Spinal cord (tissue), 10 donors: ENCODE results near the gene CAPN14. TPM values are rescaled to one million over a fixed set of nuclear protein-coding genes. Genes with fewer than 3 reads are reported as not detected.

Experiments
- DNase-seq, 6 donors: peaks; one replicate each; pipeline versions ENCODE4 v3.0.0 to v3.0.0-alpha.2; 2013 to 2015; ENCODE audit warnings: low spot score in 6 of 6, low read depth in 4 of 6
- H3K27ac ChIP-seq: one replicate; pipeline ENCODE4 v1.5.1; 2013; ENCODE audit warnings: low read depth, low read length, control low read depth
- H3K27me3 ChIP-seq: one replicate; pipeline ENCODE4 v1.6.1; 2013; ENCODE audit warnings: low read length; ENCODE audit not compliant: control insufficient read depth, insufficient read depth
- H3K36me3 ChIP-seq: one replicate; pipeline ENCODE4 v1.6.1; 2013; ENCODE audit warnings: low read length; ENCODE audit not compliant: control insufficient read depth, insufficient read depth
- H3K4me1 ChIP-seq: one replicate; pipeline ENCODE4 v1.6.1; 2013; ENCODE audit warnings: low read length; ENCODE audit not compliant: control insufficient read depth, insufficient read depth
- H3K4me3 ChIP-seq: one replicate; pipeline ENCODE4 v1.5.1; 2013; ENCODE audit warnings: low read depth, low read length, control low read depth
- H3K9me3 ChIP-seq: one replicate; pipeline ENCODE4 v1.6.1; 2013; ENCODE audit warnings: low read length; ENCODE audit not compliant: control insufficient read depth, insufficient read depth
- WGBS: methylation state at CpG from one replicate; pipeline ENCODE4 v1.1.5; 2013; ENCODE audit warnings: missing lambda C conversion rate; ENCODE audit not compliant: insufficient coverage; 5-methylcytosine and 5-hydroxymethylcytosine counted together
- polyA plus RNA-seq, 2 donors: library from polyadenylated mRNA; unstranded; fragments of 120-200 nt; gene quantifications; one replicate each; pipeline ENCODE4 v1.2.1, GENCODE V29; 2013; ENCODE audit not compliant: insufficient read length in 2 of 2
- small RNA-seq: library from RNA; depleted of rRNA; stranded (forward); fragments of <200 nt; gene quantifications from one replicate; pipeline ENCODE3, GENCODE V24; 2014; ENCODE audit warnings: low replicate concordance
- total RNA-seq, 2 donors: library from RNA; depleted of rRNA in 1 of 2; stranded (reverse); fragments of 120-200 nt in 1 of 2; fragments of >200 nt in 1 of 2; gene quantifications; one replicate each; pipeline versions ENCODE4 v1.2.3 to v1.2.4, GENCODE V29; 2013 to 2014
- donor health status: healthy.

CAPN14 gene
- total and polyA plus RNA-seq, 4 donors = 0.28 to 0.63 (median 0.51) TPM

- DNase-seq = no peak
- no peaks in the 10 kb centered on the region for H3K36me3 ChIP-seq
- H3K27me3 ChIP-seq = no peaks in the 10 kb centered on the region
- no peak overlapping the region for H3K27ac ChIP-seq
- H3K4me1 ChIP-seq = peaks cover 6% of the 10 kb centered on the region
- H3K9me3 ChIP-seq = no peaks in the 10 kb centered on the region
- 86% methylated on average over 1 of the region's 6 CpGs for WGBS
- H3K4me3 ChIP-seq = no peak overlapping the region
Measured at GRCh38 chr2:31125918-31126695, 91.2 kb downstream of the CAPN14 start.

GRCh38 chr2:31124904-31125303 lies 92.4 kb downstream of the CAPN14 start:
- no peaks in the 10 kb centered on the region for H3K4me1 ChIP-seq
- no peaks in the 10 kb centered on the region for H3K27me3 ChIP-seq
- H3K4me3 ChIP-seq = no peak overlapping the region
- H3K9me3 ChIP-seq = no peaks in the 10 kb centered on the region
- no peak overlapping the region for H3K27ac ChIP-seq
- H3K36me3 ChIP-seq = no peaks in the 10 kb centered on the region
- DNase-seq = no peak
- WGBS = 96% methylated on average over 2 of the region's 4 CpGs

Small RNAs within 50 kb of the gene (small RNA-seq; reads per million reads assigned to genes)
- not detected for gene RNA5SP90

Other genes starting within 250 kb of the CAPN14 start
- gene GALNT14, start 79.1 kb downstream of the CAPN14 start, total RNA-seq = 1 to 10 TPM; 4.6 to 8.4 TPM
- gene GALNT14, start 79.1 kb downstream of the CAPN14 start, polyA plus RNA-seq = 10 to 100 TPM; 24.0 to 25.1 TPM
- 10 to 100 TPM; 13.3 to 27.0 TPM for gene EHD3, start 16.6 kb upstream of the CAPN14 start, total RNA-seq
- gene EHD3, start 16.6 kb upstream of the CAPN14 start, polyA plus RNA-seq = 10 to 100 TPM; 27.7 to 31.4 TPM
- under 1 TPM; under 0.01 to 0.06 TPM for gene XDH, start 197.2 kb upstream of the CAPN14 start, total RNA-seq
- under 1 TPM; 0.03 to 0.06 TPM for gene XDH, start 197.2 kb upstream of the CAPN14 start, polyA plus RNA-seq